Lower leg skin (tissue), 4 donors: ENCODE data around the gene ZNF462. TPM values are rescaled to one million over a fixed set of nuclear protein-coding genes. Genes with fewer than 3 reads are reported as not detected.

Experiments used
- DNase-seq, 2 donors: peaks; one replicate each; pipeline ENCODE4 v3.0.0-alpha.2; 2019; ENCODE audit warnings: low spot score in 2 of 2
- H3K4me3 ChIP-seq: fragments of 200-600 bp; sonication (generic); 2 replicates; pipeline ENCODE4 v1.5.1; 2017; ENCODE audit warnings: mild to moderate bottlenecking, low read depth; ENCODE audit not compliant: poor library complexity, severe bottlenecking
- POLR2A ChIP-seq, 2 donors: fragments of 450-650 bp; IDR thresholded peaks; one replicate each; pipeline ENCODE4 v1.6.1; 2016 to 2017; ENCODE audit warnings: antibody characterized with exemption in 2 of 2, mild to moderate bottlenecking in 1 of 2, moderate library complexity in 1 of 2
- WGBS, 2 donors: methylation state at CpG; one replicate each; pipeline ENCODE4 v1.1.5; 2018; 5-methylcytosine and 5-hydroxymethylcytosine counted together
- intact Hi-C: fragments of 100-400 bp; cut with DNase I; formaldehyde crosslinking; loops from one replicate; pipeline ENCODE4 v1.15.0; 2023; ENCODE audit warnings: low total_unique reads
- total RNA-seq, 4 donors: library from RNA; depleted of rRNA; stranded (reverse); fragments of >200 nt; gene quantifications; one replicate each; pipeline ENCODE4 v1.1.0, GENCODE V29; 2016
- TF ChIP-seq, protein P1 (sequence below), 3 donors: fragments of 450-650 bp; IDR thresholded peaks; one replicate each; pipeline ENCODE4 v1.5.1; 2016; ENCODE audit warnings: antibody characterized with exemption in 3 of 3, mild to moderate bottlenecking in 3 of 3, moderate library complexity in 2 of 3

Gene ZNF462
- total RNA-seq, 4 donors from 2014 or later: 13.3 to 19.9 (median 16.2) TPM

DNA sequence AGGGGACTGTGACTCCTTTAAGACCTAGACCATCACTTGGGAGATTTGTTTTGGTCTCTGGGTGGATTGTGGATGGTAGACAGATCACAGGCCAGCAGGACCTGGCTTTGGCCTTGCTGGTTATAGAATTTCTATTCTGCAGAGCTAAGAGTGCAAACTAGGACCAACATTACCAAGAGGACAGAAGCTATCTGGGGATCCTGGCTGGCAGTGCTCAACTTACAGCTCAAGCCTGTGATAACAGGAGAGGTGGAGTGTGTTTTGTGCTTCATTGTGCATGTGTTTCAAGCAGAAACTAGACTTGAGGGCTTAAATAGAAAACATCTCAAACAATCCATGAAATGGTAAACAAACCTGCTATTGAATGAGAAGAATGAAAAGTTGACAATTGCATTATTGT, 106.7 kb downstream of the ZNF462 start:
- H3K4me3 ChIP-seq: no peak overlapping the region
- TF ChIP-seq, protein P1, sequence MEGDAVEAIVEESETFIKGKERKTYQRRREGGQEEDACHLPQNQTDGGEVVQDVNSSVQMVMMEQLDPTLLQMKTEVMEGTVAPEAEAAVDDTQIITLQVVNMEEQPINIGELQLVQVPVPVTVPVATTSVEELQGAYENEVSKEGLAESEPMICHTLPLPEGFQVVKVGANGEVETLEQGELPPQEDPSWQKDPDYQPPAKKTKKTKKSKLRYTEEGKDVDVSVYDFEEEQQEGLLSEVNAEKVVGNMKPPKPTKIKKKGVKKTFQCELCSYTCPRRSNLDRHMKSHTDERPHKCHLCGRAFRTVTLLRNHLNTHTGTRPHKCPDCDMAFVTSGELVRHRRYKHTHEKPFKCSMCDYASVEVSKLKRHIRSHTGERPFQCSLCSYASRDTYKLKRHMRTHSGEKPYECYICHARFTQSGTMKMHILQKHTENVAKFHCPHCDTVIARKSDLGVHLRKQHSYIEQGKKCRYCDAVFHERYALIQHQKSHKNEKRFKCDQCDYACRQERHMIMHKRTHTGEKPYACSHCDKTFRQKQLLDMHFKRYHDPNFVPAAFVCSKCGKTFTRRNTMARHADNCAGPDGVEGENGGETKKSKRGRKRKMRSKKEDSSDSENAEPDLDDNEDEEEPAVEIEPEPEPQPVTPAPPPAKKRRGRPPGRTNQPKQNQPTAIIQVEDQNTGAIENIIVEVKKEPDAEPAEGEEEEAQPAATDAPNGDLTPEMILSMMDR (IDR thresholded peaks at IDR 0.05): no peak
- TF ChIP-seq POLR2A (IDR thresholded peaks at IDR 0.05): no peak
- intact Hi-C loops: no loop called here
- no peak for DNase-seq

DNA sequence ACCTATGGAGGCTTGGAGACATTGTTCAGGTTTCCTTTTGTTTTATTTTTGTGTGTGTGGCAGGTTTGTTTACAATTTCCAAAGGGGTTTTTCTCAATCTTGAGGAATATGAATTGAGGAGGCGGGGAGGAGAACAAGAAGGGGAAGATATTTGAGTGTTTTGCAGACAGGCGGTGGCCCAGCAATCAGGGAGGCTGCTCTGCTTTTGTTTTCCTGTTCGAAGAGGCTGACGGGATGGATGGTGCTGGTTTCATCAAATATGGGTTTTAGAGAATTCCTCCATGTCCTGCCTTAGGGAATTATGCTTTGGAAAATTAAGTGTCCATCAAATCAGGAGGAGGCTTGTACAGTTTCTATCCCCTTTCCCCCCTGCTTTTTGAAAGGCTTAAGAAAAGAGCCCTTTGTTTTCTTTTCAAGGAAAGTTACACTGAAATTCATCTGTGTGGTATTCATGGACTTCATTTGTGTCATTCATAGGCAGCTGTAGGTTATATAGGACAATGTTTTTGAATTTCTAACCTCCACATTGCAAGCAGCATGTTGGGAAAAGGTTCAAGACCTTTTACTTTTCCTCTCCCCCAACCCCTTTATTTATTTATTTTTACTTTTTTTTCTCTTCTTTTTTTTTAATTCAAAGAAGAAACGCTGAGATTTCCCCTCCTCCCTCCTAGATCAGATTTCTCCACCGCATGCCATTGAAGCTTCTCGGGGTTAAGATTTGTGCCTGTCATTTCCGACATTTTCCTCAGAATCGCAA, 107.4 kb downstream of the ZNF462 start:
- no peak for TF ChIP-seq POLR2A (IDR thresholded peaks at IDR 0.05)
- TF ChIP-seq, protein P1 (IDR thresholded peaks at IDR 0.05): no peak
- WGBS, 2 donors: 83 to 88% methylated on average over 9 of the region's 9 CpGs
- DNase-seq: no peak
- intact Hi-C loops: no loop called here
- H3K4me3 ChIP-seq: no peak overlapping the region

DNA sequence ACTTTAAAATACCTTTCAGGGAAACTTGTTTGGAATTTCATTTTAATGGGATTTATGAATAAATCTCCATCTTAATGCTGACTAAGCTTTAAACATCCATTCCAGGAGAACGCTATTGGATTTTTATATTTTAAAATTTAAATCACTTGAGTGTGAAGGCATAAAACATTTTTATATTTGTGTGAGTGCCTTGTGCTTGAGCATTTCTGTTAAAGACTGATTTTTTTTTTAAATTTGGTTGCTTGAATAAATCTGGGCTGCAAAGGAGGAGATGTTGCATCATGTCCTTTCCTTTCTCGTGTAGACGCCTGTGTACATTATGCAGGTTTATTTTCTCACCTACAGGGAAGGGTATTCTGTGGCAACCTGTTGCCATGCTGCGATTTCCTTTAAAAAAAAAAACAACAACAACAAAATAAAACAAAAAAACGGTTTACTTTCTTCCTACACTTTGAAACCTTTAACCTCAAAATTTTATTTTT, 108.1 kb downstream of the ZNF462 start:
- H3K4me3 ChIP-seq: no peak overlapping the region
- WGBS, 2 donors: 88 to 89% methylated on average over 5 of the region's 5 CpGs
- intact Hi-C loops: no loop called here
- no peak for TF ChIP-seq POLR2A (IDR thresholded peaks at IDR 0.05)
- TF ChIP-seq, protein P1 (IDR thresholded peaks at IDR 0.05): no peak
- no peak for DNase-seq

DNA sequence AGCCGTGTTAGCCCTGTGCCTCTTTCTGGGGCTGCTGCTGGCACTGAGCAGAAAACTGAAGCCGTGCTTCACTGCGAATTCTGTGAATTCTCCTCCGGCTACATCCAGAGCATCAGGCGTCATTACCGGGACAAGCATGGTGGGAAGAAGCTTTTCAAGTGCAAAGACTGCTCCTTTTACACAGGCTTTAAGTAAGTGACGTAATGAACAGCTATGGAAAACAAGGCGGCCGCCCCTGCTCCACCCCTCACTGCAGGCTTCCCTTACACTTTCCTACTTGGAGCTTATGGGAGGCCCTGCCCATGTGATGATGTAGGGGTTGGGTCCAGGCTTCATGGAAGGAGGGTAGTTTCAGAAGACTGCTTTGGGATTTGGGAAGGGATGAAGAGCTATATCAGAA, 109.1 kb downstream of the ZNF462 start:
- DNase-seq: no peak
- intact Hi-C loops: no loop called here
- no peak overlapping the region for H3K4me3 ChIP-seq
- whole genome bisulfite sequencing, 2 donors: 95 to 96% methylated on average over 9 of the region's 9 CpGs
- TF ChIP-seq, protein P1 (IDR thresholded peaks at IDR 0.05): no peak
- TF ChIP-seq POLR2A (IDR thresholded peaks at IDR 0.05): no peak

DNA sequence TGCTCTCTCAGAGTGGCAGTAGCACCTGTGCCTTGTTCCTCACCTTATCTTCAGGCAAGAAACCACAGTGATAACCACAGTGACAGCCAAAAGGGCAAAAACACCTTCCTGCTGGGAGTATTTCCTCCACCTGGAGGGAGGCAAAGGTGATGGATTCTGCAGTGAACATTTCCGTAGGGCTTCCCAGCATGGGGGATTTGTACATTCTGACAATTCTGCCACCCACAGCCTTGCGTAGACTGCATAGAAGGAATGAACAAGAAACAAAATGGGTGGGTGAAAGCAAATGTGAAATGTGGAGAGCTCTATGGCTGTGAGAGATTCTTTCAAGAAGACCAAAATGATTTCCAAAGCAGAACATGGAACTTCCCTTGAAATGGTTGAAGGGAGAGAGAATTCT, 111.4 kb downstream of the ZNF462 start:
- no peak overlapping the region for H3K4me3 ChIP-seq
- TF ChIP-seq, protein P1 (IDR thresholded peaks at IDR 0.05): no peak
- no peak for TF ChIP-seq POLR2A (IDR thresholded peaks at IDR 0.05)
- 95 to 98% methylated on average over 2 of the region's 2 CpGs for WGBS, 2 donors
- DNase-seq: no peak
- intact Hi-C loops: no loop called here

DNA sequence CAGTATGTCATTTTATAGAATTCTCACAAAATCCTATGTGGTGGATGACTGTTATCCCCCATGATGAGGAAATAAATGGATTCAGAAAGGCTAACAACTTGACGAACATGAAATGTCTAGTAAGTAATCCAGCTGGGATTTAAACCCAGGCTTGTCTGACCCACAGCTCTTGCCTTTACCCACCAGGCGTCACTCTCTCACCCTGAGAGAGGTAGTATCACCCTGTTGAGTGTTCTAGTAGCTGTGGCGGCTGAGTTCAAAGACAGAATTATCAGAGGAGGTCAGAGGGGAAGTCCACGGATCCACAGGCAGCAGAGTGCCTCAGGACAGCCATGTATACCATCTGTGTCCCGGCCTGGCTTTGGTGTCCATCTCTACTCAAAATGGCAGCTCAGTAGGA, 113.8 kb downstream of the ZNF462 start:
- no peak overlapping the region for H3K4me3 ChIP-seq
- intact Hi-C loops: no loop called here
- no peak for DNase-seq
- 90 to 91% methylated on average over 5 of the region's 5 CpGs for WGBS, 2 donors
- TF ChIP-seq, protein P1 (IDR thresholded peaks at IDR 0.05): no peak
- no peak for TF ChIP-seq POLR2A (IDR thresholded peaks at IDR 0.05)
